GM18508 (cell line): Measurements from ENCODE around the gene CEP19.
A peak's percentile ranks its signal among the peaks of the same experiment; 100 is the strongest.
"Not testable (repeated sequence)": the region's sequence is repeated elsewhere in the genome, so short reads cannot be mapped to it uniquely, and the experiment has no call there.

Experiments used
- ATAC-seq: cut with Tn5 transposase; IDR thresholded peaks from one replicate; pipeline ENCODE4 v1.9.1; 2021; ENCODE audit warnings: moderate number of reproducible peaks; ENCODE audit not compliant: insufficient read depth, unreplicated experiment

The CEP19 gene, protein sequence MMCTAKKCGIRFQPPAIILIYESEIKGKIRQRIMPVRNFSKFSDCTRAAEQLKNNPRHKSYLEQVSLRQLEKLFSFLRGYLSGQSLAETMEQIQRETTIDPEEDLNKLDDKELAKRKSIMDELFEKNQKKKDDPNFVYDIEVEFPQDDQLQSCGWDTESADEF

DNA sequence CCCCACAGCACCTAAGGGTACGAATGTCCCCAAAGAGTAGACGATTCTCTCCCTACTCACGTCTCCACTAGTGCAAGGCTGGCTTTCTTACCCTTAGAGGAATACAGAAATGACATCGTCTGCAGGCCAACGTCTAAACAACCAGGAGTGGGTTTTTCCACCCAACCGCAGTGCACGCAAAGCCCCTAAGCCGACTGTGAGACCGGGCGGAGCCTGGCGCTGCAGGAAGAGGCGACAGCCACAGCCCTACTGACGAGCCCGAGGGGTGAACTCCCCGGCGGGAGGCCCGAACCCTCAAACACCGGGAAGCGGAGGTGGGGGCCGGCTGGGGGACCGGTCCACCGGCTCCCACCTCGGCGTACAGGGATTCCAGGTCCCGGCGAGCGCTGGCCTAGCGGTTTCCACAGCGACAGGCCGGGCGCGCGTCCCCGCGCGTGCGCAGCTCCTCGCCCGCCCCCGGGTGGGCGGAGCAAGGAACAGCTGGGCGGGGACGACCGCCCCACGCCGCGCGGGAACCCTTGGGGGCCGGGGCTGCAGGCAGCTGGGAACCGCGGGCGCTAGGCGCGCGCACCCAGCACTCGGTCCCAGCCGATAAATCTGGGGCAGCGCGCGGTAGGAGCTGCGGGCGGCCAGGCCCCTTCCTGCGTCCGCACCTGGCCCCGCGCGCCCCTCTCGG lies at the start of gene CEP19, which contains the start of gene PIGX:
CEP19 (minus strand) TSS at position 413 of the 676 bp plus-strand sequence. CDS start 3,593 bp downstream, outside the sequence.
PIGX (plus strand) TSS at position 540 of the 676 bp plus-strand sequence.
- peak; percentile 51 for ATAC-seq

DNA sequence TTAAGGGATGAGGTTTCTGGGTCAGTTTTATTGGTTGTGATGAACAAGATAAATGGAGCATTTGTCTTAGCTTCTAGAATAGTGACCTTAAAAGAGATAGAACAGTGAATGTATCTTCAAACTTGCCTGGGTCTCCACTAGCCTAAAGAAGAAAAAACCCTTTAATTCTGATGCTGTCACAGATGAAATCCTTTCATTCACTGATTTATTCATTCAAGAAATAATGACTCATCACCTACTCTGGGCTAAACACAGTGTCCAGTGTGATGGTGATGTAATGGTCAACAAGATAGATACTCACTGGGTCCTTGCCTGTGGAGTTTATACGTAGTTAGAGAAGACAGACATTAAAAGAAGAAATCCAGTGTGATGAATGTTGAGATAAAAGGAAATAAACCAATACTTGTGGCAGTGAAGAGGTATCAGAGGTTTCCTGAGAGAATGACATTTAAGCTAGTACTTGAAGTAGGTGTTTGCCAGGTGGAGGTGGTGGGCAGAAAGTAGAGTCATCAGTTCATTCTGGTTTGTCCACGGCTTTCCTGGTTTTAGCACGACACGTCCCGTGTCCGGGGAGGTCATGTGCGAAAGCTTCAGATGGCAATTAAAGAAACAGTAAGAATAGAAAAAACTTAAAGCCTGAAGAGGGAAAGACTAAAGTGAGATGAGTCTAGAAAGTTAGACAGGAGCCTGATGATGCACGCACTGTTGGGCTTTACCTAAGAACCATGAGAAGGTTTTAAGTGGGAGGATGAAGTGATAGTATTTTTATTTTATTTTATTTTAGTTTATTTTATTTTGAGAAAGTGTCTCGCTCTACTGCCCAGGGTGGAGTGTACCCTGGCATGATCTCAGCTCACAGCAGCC lies 46.1 kb upstream of the CEP19 start:
- ATAC-seq = no peak

DNA sequence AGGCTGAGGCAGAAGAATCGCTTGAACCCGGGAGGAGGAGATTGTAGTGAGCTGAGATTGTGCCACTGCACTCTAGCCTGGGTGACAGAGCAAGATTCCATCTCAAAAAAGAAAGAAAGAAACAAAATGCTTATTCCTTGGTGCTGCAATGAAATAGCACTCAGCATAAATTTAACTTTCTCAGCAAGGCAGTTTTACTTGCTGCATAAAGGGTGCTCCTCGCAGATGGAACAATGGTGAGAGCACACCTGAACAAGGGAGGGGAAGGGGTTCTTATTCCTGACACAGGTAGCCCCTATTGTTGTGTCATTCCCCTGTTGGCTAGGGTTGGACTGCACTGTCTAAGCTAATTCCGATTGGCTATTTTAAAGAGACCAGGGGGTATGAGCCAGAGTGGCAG lies 44.7 kb upstream of the CEP19 start:
- ATAC-seq = no peak

DNA sequence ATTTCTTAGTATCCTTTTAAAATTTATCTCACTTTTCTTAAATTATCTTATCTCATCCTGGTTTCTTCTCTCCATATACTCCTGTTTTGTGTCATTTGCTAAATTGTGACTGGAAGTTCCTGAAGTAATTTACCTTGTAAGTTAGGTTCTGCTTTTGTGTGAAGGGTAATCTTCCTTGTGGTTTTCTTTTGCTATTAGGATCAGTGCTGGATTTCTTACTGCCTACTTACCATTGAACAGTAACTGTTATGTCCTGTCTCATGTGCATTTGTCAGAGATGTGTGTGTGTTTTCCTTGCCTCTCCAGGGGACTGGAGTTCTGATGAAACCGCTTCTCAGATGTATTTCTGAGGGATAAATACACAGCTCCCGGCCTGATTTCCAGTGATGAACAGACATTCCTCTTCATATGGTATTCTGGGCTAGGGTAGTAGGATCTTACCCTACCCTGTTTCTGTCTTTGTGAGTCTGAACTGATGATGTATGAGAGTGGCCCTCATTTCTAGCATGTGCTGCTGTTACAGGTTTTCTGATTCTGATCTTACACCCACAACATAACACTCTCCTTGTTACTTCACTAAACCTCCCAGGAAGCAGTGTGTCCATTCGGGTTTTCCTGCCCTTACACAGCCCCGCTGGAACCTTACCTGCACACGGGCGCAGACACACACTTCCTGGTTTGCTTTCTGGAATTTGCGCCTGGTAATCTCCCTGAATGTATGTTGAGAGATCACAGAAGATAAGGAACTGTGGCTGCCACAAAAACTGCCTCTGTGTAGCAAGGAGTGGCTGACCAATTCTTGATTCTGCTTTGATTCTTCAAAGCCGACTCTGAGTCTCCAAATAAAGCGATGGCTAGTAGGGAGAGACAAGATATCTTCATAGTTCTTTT lies 42.3 kb upstream of the CEP19 start:
- no peak for ATAC-seq

DNA sequence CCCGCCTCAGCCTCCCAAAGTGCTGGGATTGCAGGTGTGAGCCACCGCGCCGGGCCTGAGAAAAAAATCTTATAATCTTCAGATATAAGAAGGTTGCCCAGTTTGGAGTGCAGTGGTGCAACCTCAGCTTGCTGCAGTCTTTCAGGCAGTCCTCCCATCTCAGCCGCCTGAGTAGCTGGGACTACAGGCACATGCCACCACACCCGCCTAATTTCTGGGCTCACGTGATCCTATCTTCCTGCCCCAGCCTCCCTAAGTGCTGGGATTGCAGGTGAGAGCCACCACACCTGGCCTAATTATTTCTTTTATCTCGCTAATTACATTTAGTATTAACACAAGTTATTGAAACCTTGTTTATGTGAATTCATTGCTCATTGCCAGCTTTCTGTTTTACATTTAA lies 41.2 kb upstream of the CEP19 start:
- ATAC-seq = no peak

DNA sequence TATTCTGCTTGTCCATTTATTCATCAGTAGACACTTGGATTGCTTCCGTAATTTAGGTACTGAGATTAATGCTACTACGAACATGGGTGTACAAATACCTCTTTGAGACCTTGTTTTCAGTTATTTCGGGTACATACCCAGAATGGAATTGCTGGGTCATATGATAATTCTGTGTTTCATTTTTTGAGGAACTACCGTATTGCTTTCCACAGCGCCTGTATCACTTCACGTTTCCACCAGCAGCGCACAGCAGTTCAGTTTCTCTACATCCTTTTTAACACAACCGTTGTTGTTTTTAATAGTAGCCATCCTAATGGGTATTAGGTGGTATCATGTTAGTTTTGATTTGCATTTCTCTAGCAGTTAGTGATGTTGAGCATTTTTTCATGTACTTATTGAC lies 37.1 kb upstream of the CEP19 start:
- no peak for ATAC-seq

DNA sequence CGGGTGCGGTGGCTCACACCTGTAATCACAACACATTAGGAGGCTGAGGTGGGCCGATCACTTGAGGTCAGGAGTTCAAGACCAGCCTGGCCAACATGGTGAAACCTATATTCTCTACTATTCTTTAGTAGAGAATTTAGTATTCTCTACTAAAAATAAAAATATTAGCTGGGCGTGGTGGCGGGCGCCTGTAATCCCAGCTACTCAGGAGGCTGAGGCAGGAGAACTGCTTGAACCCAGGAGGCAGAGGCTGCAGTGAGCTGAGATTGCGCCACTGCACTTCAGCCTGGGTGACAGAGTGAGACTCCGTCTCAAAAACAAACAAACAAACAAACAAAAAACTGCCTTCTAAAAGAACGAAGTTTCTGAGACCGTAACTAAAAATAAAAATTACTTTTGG lies 31.5 kb upstream of the CEP19 start:
- not testable (repeated sequence) for ATAC-seq

DNA sequence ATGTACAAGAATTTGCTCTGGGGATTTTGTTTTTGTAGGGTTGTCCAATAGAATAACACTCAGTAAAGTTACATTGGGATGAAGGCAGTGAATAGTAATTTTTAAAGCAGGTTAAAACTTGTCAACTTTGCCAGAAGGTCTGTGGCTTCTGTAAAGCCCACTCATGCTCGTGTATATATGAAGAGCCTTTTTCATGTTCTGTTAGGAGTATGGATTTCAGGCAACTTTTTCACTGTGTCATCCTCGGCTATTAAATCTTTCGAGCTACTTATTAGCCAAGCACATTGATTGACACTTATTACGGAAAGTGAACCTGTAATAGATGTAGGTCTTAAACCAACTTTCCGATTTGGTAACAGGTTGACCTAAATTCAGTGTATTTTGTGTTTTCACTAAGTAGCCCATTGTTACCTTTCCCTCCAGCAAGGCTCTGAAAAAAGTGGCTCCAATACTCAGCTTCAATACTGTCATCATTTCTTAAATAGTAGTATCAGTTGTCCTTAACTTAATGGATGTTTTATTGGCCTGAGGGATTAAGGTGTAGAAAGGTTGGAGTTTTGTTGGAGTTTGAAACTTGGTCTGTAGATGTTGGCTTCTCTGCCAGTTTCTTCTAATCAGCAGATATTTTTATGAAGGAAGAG lies 29.3 kb upstream of the CEP19 start:
- ATAC-seq = no peak

DNA sequence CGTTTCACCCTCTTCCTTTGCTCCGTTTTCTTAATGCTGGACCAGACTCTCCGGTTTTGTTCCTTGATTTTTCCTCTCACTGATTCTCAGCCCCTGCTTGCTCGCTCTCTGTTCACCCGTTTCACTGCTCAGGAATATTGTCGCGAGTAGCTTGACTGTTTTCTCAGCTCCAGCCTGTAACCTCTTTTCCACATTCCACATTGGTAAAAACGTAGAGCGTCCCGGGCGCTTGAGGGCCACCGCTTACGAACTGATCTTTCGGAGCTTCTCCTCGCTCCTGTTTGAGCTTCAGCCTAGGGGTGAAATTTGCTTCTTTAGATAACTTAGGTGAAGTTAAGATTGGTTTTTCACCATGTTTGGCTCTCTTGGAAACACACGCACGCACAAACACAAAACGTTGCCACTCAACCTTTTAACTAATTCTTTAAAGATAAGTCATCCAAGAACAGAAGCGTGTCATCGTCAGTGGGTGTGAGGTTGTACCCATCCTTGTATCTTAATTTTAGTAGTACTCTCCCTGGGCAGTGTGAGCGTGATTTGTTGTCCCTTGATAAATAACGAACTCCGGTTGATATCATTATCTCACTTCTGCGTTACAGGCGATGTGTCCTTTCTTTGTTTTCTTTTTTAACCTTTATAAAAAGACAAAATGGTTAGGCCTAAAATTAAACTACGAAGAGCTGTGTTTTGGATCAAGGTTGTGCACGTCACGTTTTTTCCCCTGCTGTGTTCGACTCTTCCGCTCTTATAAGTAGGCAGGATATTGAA lies 28.6 kb upstream of the CEP19 start:
- ATAC-seq = no peak

DNA sequence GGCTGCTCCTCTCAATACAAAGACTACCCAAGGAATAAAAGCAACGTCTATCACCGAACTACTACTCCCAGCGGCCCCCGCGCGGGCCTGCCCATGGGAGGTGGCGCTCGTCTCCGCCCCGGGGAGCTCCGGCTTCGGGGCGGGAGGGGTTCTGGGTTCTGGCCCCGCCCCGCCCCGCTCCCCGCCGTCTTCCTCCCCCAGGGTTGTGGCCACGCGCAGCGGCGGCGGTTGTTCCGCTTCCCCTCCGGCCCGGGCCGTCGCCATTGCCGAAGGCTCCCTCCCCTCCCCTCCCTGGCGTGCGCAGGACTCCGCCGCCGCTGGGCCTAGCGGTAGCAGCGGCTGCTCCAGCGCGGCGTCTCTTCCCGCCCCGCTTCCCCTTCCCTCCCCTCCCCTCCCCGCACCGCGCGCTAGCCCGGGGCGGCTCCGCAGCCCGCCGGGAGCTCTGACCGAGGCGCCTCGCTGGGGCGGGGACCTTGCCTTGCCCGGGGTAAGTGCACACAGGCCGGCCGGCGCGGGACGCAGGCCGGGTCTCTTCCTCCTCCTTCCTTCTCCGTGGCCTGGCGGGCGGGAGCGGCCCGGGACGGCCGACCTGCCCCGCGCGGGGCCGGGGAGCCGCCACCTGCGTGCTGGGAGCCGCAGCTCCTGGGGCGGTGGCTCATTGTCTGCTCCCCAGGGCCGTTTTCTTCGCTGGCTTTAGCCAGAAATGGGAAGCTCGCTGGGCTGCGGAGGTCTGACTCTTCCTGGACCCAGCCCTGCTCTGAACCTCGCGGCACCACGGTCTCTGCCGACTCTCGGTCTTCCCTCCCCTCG lies 27.8 kb upstream of the CEP19 start, which contains the start of gene PAK2:
PAK2 (plus strand) TSS at position 187 of the 810 bp plus-strand sequence. CDS start 42,790 bp downstream, outside the sequence.
- no peak for ATAC-seq

DNA sequence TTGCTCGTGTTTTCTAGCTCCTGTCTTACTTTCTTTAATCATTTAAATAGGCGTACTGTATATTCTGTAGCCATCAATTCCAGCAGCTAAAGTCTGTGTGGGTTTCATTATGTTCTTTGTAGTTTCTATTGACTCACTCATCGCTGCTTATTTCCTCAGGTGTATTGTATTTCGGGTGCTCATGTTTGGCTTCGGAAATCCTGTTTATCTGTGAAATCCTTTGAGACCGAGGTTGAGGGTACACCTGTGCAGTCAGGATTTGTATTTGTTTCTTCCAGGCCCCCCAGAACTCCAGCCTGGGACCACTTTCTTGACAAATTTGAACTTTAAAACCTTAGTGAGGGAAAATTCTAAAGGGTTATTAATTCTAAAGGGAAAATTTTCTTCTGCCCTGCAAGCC lies 25.6 kb upstream of the CEP19 start:
- ATAC-seq = no peak

DNA sequence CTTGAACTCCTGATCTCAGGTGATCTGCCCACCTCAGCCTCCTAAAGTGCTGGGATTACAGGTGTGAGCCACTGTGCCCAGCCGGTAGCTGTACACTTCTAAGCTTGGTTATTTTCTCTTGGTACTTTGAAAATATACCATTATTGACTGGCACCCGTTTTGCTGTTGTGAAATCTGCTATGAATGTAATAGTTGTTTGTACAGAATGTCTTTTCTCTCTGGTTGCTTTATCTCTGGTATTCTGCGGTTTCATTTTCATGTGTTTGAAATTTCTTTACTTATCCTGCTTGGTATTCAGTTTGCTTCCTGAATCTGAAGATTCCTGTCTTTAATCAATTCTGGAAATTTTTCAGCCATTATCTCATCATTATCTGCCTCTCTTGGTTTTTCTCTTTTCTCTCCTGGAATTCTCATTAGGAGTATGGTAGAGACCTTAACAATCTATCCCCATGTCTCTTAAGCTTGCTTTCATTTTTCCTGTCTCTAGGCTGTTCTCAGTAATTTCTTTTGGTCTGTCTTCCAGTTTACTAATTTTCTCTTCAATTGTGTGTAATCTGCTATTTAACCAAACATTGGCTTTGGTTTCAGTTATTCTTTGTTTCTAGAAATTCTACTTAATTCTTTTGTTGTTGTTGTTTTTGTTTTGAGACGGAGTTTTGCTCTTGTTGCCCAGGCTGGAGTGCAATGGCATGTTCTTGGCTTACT lies 24.8 kb upstream of the CEP19 start:
- ATAC-seq = no peak

DNA sequence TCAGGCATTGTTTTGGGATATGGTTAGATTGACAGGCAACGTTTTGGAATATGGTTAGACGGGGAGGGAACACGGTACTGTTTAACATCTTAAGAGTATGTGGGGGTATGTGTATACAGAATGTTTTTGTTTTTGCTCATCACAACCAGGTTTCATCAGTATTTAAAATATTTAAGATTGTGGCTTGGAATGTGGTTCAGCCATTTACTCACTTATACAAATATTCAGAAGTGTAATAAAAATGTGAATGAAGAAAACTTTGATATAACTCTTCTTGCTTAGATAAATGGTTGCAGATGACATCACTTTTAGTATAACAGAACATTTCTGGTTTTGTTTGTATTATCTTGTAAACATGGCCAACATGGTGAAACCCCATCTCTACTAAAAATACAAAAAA lies 23.7 kb upstream of the CEP19 start:
- ATAC-seq = no peak

DNA sequence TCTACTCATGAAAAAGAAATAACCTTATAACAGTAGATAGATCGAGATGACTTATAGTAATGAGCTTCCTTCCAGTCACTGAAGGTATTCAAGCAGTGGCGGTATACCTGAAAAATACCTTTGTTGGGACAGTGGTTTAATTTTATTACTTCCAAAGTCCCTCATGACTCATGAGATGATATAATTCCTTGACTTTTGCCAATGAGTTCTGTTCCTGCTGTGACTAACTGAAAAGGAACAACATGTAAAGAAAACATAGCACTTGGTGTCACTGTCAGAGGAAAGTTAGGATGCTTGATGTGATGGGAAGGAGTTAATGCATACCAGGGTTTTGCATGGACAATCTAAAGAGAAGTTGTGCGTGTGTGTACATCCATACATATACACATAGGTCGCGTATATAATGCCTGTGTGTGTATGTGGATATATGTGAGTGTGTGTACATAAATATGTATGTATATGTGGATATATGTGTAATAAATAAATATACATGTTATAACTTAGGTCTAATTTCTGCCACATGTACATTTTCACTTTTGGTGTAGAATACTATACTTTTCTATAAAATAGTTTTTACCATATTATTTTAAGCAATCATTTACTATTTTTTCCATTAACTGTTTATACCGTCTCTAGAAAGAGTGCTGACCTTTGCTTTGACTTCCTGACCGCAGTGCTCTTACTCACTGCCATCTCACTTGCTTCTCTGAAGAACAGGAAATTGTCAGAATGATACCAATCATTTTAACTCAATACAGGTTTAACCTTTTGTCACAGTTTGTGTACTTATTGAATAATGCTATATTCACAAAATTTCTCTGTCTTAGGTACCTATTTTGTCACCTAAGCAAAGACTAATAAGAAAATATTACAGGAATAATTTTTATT lies 15.0 kb upstream of the CEP19 start:
- no peak for ATAC-seq

DNA sequence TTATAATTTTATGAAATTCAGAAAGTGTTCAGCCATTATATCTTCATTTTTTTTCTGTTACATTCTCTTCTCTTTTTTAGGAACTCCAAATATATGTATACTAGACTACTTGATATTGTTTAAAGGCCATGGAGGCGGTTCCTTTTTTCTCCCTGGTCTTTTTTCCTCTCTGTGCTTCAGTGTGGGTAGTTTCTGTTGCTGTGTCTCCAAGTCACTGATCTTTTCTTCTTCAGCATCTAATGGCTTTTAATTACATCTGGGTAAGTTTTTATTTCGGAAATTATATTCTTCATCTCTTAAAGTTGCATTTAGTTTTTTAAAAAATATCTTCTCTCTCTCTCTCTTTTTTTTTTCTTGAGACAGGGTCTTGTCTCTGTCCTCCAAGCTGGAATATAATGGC lies 9.0 kb upstream of the CEP19 start:
- no peak for ATAC-seq

DNA sequence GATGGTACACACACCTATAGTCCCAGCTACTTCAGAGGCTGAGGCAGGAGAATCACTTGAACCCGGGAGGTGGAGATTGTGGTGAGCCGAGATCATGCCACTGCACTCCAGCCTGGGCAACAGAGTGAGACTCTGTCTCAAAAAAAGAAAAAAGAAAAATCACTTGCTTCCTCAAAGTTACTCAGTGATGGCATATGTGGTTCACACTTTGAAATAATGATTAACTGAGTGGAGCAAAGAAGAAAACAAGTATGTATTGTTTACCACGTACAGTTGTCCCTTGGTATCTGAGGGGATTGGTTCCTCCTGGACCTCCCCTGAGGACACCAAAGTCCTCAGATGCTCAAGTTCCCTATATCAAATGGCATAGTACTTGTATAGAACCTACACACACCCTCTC lies 5.1 kb upstream of the CEP19 start:
- ATAC-seq = peak; percentile 51
